ACHN (cell line): Measurements from ENCODE around the gene TLL1.

Experiments used
- DNase-seq: peaks from one replicate; pipeline ENCODE4 v3.0.0-alpha.2; 2015
- in situ Hi-C: cut with HindIII; loops from 2 replicates; pipeline ENCODE4 v1.10.0; 2017; ENCODE audit warnings: low sequenced_read_pairs, low pct_ligation_motif_present, low pct_unique_long_range_greater_than_20kb

TLL1 gene

GRCh38 chr4:165872461-165873297, at the start of gene TLL1:
Gene TLL1 (plus strand): TSS chr4:165873237. CDS start chr4:165873905, 668 bp downstream.
- peak; percentile 12 for DNase-seq
- in situ Hi-C loops = no loop called here

- in situ Hi-C loops = no loop called here
- DNase-seq = no peak
These were observed 46.9 kb upstream of the TLL1 start for GRCh38 chr4:165826166-165826565.

- in situ Hi-C loops = no loop called here
- DNase-seq = no peak
These were observed 46.0 kb upstream of the TLL1 start for GRCh38 chr4:165827018-165827417.

- DNase-seq = no peak
- in situ Hi-C loops = no loop called here
These were observed 44.1 kb upstream of the TLL1 start for GRCh38 chr4:165828928-165829327.

GRCh38 chr4:165834116-165834515, 38.9 kb upstream of the TLL1 start:
- DNase-seq = no peak
- in situ Hi-C loops = no loop called here

- in situ Hi-C loops = no loop called here
These were observed 34.5 kb upstream of the TLL1 start for GRCh38 chr4:165838575-165838974.

GRCh38 chr4:165839615-165840333, 33.3 kb upstream of the TLL1 start:
- in situ Hi-C loops = no loop called here
- DNase-seq = no peak

More at GRCh38 chr4:165838575-165838974, 34.5 kb upstream of the TLL1 start:
- no peak for DNase-seq

GRCh38 chr4:165842684-165843083, 30.4 kb upstream of the TLL1 start:
- in situ Hi-C loops = no loop called here
- DNase-seq = no peak

- in situ Hi-C loops = no loop called here
- DNase-seq = no peak
These were observed 28.9 kb upstream of the TLL1 start for GRCh38 chr4:165844161-165844560.

GRCh38 chr4:165851256-165851655, 21.8 kb upstream of the TLL1 start:
- in situ Hi-C loops = no loop called here

GRCh38 chr4:165855191-165855590, 17.8 kb upstream of the TLL1 start:
- in situ Hi-C loops = no loop called here

More at GRCh38 chr4:165851256-165851655, 21.8 kb upstream of the TLL1 start:
- no peak for DNase-seq

GRCh38 chr4:165861363-165861762, 11.7 kb upstream of the TLL1 start:
- in situ Hi-C loops = no loop called here

More at GRCh38 chr4:165855191-165855590, 17.8 kb upstream of the TLL1 start:
- no peak for DNase-seq

GRCh38 chr4:165864271-165864670, 8.8 kb upstream of the TLL1 start:
- in situ Hi-C loops = no loop called here
- DNase-seq = no peak

More at GRCh38 chr4:165861363-165861762, 11.7 kb upstream of the TLL1 start:
- no peak for DNase-seq

- in situ Hi-C loops = no loop called here
- no peak for DNase-seq
These were observed 6.9 kb upstream of the TLL1 start for GRCh38 chr4:165866019-165866650.

GRCh38 chr4:165867961-165868360, 5.1 kb upstream of the TLL1 start:
- DNase-seq = no peak
- in situ Hi-C loops = no loop called here

GRCh38 chr4:165873298-165874071, 448 bp downstream of the TLL1 start:
- in situ Hi-C loops = no loop called here
- peak; percentile 22 for DNase-seq

- in situ Hi-C loops = no loop called here
- no peak for DNase-seq
These were observed 1.2 kb downstream of the TLL1 start for GRCh38 chr4:165874072-165874790.

- peak; percentile 31 for DNase-seq
- in situ Hi-C loops = no loop called here
These were observed 1.8 kb downstream of the TLL1 start for GRCh38 chr4:165874791-165875371.
